B cell (primary cell): ENCODE measurements around the gene P2RY14. TPM values are rescaled to one million over a fixed set of nuclear protein-coding genes. Genes with fewer than 3 reads are reported as not detected.

ENCODE experiments used
- ATAC-seq: fragments of 200-7000 bp; cut with Tn5 transposase; one replicate; pipeline ENCODE4 v1.10.0; 2021; ENCODE audit warnings: low read depth, mild to moderate bottlenecking, moderate number of reproducible peaks, moderate library complexity
- CTCF ChIA-PET: fragments of 350-600 bp; sonication (Branson Sonifier 250); formaldehyde crosslinking; loops from one replicate; lab custom pipeline; 2021; ENCODE audit warnings: antibody characterized with exemption, inconsistent platforms; lab: Charles Lee
- POLR2A ChIA-PET: fragments of 350-600 bp; sonication (Branson Sonifier 250); formaldehyde crosslinking; loops from one replicate; lab custom pipeline; 2021; ENCODE audit warnings: antibody characterized with exemption; lab: Charles Lee
- DNase-seq: peaks from one replicate; pipeline ENCODE4 v3.0.0; 2013
- H2AFZ ChIP-seq: 2 replicates; pipeline ENCODE4 v1.6.1; 2012; ENCODE audit warnings: mild to moderate bottlenecking, low read depth, low read length; ENCODE audit not compliant: insufficient read depth, poor library complexity, severe bottlenecking
- H3K27ac ChIP-seq, 2 donors: 1 replicate in 1 of 2; 2 replicates in 1 of 2; pipeline ENCODE4 v1.5.1; 2012 to 2013; ENCODE audit warnings: low read length in 2 of 2, mild to moderate bottlenecking in 2 of 2, moderate library complexity in 1 of 2
- H3K27me3 ChIP-seq, 4 experiments: fragments of 200-600 bp in 1 of 4; sonication (generic) in 1 of 4; replicated peaks in 1 of 4; 1 replicate in 2 of 4; 2 replicates in 2 of 4; pipeline versions ENCODE4 v1.6.1 to v1.7.0; 2013 to 2016; ENCODE audit warnings: low read length in 3 of 4, mild to moderate bottlenecking in 2 of 4, mixed read lengths in 1 of 4, moderate library complexity in 1 of 4; ENCODE audit not compliant: insufficient read depth in 4 of 4, control insufficient read depth in 3 of 4; ENCODE audit errors: control extremely low read depth in 1 of 4
- H3K36me3 ChIP-seq, 2 experiments: replicated peaks in 1 of 2; 1 replicate in 1 of 2; 2 replicates in 1 of 2; pipeline versions ENCODE4 v1.6.1 to v1.7.1; 2013; ENCODE audit warnings: low read length in 1 of 2; ENCODE audit not compliant: insufficient read depth in 2 of 2, control insufficient read depth in 1 of 2; ENCODE audit errors: control extremely low read depth in 1 of 2, extremely low read depth in 1 of 2
- H3K4me1 ChIP-seq, 2 donors: fragments of 200-600 bp in 1 of 2; sonication (generic) in 1 of 2; 1 replicate in 1 of 2; 2 replicates in 1 of 2; pipeline versions ENCODE4 v1.5.1 to v1.6.1; 2013 to 2017; ENCODE audit warnings: low read length in 2 of 2; ENCODE audit not compliant: control insufficient read depth in 2 of 2, insufficient read depth in 2 of 2
- H3K4me2 ChIP-seq: replicated peaks from 2 replicates; pipeline ENCODE3; 2012; ENCODE audit warnings: mild to moderate bottlenecking, low read depth, low read length; ENCODE audit not compliant: poor library complexity, severe bottlenecking
- H3K4me3 ChIP-seq, 5 experiments: fragments of 200-600 bp in 1 of 5; sonication (generic) in 1 of 5; 1 replicate in 3 of 5; 2 replicates in 2 of 5; pipeline versions ENCODE4 v1.5.1 to v1.7.0; 2011 to 2016; ENCODE audit warnings: low read length in 4 of 5, mild to moderate bottlenecking in 4 of 5, low read depth in 2 of 5, control low read depth in 1 of 5, moderate library complexity in 1 of 5; ENCODE audit not compliant: insufficient read depth in 1 of 5; ENCODE audit errors: control extremely low read depth in 1 of 5, extremely low read depth in 1 of 5
- H3K79me2 ChIP-seq: fragments of 200-600 bp; sonication (generic); one replicate; pipeline ENCODE4 v1.6.0; 2016; ENCODE audit warnings: low read length; ENCODE audit not compliant: control insufficient read depth, insufficient read depth
- H3K9ac ChIP-seq: fragments of 200-600 bp; sonication (generic); 2 replicates; pipeline ENCODE4 v1.6.1; 2017; ENCODE audit warnings: mild to moderate bottlenecking, low read length, moderate library complexity
- H3K9me3 ChIP-seq, 3 donors: one replicate each; pipeline versions ENCODE4 v1.6.1 to v1.7.1; 2013; ENCODE audit warnings: low read length in 2 of 3; ENCODE audit not compliant: control insufficient read depth in 2 of 3, insufficient read depth in 1 of 3; ENCODE audit errors: control extremely low read depth in 1 of 3
- H4K20me1 ChIP-seq: 2 replicates; pipeline ENCODE4 v1.6.0; 2012; ENCODE audit warnings: mild to moderate bottlenecking, low read length; ENCODE audit not compliant: insufficient read depth, control insufficient read depth, poor library complexity, severe bottlenecking
- H3K27ac Mint-ChIP-seq: one replicate; pipeline ENCODE4 v1.8.0; 2021; ENCODE audit warnings: mixed read lengths
- H3K27me3 Mint-ChIP-seq: one replicate; pipeline ENCODE4 v1.8.0; 2021; ENCODE audit warnings: mixed read lengths
- H3K4me1 Mint-ChIP-seq: one replicate; pipeline ENCODE4 v1.8.0; 2021; ENCODE audit warnings: mixed read lengths
- H3K4me3 Mint-ChIP-seq: one replicate; pipeline ENCODE4 v1.8.0; 2021; ENCODE audit warnings: mixed read lengths
- H3K9me3 Mint-ChIP-seq: one replicate; pipeline ENCODE4 v1.8.0; 2022; ENCODE audit warnings: mixed read lengths; ENCODE audit not compliant: insufficient read depth
- EZH2 ChIP-seq: IDR thresholded peaks from 2 replicates; pipeline ENCODE4 v1.6.1; 2012; ENCODE audit warnings: borderline replicate concordance, low read depth, mild to moderate bottlenecking, moderate library complexity, low read length; ENCODE audit not compliant: insufficient read depth, poor library complexity, severe bottlenecking
- WGBS: methylation state at CpG from one replicate; pipeline ENCODE4 v1.1.5; 2013; ENCODE audit warnings: missing lambda C conversion rate; ENCODE audit not compliant: insufficient coverage; 5-methylcytosine and 5-hydroxymethylcytosine counted together
- intact Hi-C: fragments of 100-400 bp; cut with micrococcal nuclease; formaldehyde crosslinking; loops from one replicate; pipeline ENCODE4 v1.10.0; 2022
- polyA plus RNA-seq: library from polyadenylated mRNA; depleted of rRNA; stranded (reverse); fragments of >200 nt; gene quantifications from 2 replicates; pipeline ENCODE4 v1.2.3, GENCODE V29; 2012
- total RNA-seq, 2 donors: library from RNA; stranded (reverse); fragments of 120-200 nt in 1 of 2; gene quantifications; 1 replicate in 1 of 2; 2 replicates in 1 of 2; pipeline versions ENCODE4 v1.2.3 to v1.2.4, GENCODE V29; 2013 to 2022
- TF ChIP-seq, protein P1 (sequence below): fragments of 200-600 bp; IDR thresholded peaks from one replicate; pipeline ENCODE4 v1.8.0; 2022; ENCODE audit warnings: antibody characterized with exemption, mild to moderate bottlenecking

Gene P2RY14
- total and polyA plus RNA-seq, 2 donors (not counting 1 experiment from before 2014, with no cell fraction given) = 7.0 to 11.3 TPM

DNA sequence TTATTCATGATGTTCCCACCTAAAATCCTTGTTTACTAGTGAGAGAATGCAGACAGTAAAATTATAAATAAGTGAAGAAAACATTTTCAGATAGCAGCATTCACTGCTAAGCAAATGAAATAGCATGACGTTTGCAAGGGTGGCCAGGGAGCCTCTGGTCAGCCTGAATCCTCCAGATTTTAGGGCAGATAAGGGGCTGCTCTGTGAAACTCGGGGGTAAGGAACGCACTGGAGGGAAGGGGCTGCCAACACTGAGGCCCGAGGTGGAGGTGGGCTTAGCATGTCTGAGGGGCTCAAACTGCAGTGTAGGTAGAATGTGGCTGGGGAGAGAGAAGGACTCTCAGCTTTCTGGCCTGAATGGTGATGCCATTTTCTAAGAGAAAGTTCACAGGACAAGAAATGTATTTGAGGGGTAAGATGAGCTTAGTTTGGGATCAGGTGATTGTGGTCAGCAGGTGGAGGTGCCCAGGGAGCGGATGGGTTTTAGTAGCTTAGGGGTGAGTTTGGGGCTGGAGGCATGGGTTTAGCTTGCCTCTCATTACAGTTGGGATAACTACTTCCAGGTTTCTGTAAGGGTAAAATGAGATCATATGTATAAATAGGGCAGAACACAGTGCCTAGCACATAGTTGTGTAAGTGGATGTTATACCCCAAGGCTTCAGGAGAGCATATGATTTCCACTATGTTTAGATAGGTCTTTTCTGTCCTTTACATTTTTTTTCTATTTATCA is 95.8 kb downstream of the P2RY14 start:
- Histone ChIP-seq H3K9ac (no peak overlapping the region), H3K4me2 (no peak overlapping the region), H3K4me3 (no peak overlapping the region), H3K4me1 (no peaks in the 10 kb centered on the region), H3K27me3 (no peaks in the 10 kb centered on the region), H3K36me3 (no peaks in the 10 kb centered on the region), H4K20me1 (no peaks in the 10 kb centered on the region), H3K9me3 (no peaks in the 10 kb centered on the region), H3K27ac (no peak overlapping the region), H2AFZ (no peak overlapping the region), H3K79me2 (no peaks in the 10 kb centered on the region)
- Mint-ChIP-seq H3K9me3 (no peaks in the 10 kb centered on the region), H3K27me3 (no peaks in the 10 kb centered on the region), H3K4me3 (no peak overlapping the region), H3K27ac (no peak overlapping the region), H3K4me1 (no peaks in the 10 kb centered on the region)
- ChIA-PET CTCF (interaction anchor here (1.2 to 1.6 kb wide), 3 partner anchors 14 to 257 kb away, joined by 3 to 7 read pairs (median 3); no protein-coding TSS in a partner anchor), POLR2A (no interaction called here)
- WGBS = 92% methylated on average over 5 of the region's 5 CpGs
- TF ChIP-seq, protein P1, sequence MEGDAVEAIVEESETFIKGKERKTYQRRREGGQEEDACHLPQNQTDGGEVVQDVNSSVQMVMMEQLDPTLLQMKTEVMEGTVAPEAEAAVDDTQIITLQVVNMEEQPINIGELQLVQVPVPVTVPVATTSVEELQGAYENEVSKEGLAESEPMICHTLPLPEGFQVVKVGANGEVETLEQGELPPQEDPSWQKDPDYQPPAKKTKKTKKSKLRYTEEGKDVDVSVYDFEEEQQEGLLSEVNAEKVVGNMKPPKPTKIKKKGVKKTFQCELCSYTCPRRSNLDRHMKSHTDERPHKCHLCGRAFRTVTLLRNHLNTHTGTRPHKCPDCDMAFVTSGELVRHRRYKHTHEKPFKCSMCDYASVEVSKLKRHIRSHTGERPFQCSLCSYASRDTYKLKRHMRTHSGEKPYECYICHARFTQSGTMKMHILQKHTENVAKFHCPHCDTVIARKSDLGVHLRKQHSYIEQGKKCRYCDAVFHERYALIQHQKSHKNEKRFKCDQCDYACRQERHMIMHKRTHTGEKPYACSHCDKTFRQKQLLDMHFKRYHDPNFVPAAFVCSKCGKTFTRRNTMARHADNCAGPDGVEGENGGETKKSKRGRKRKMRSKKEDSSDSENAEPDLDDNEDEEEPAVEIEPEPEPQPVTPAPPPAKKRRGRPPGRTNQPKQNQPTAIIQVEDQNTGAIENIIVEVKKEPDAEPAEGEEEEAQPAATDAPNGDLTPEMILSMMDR = no peak
- intact Hi-C loops = no loop called here
- DNase-seq (no peak), ATAC-seq (no peak)

DNA sequence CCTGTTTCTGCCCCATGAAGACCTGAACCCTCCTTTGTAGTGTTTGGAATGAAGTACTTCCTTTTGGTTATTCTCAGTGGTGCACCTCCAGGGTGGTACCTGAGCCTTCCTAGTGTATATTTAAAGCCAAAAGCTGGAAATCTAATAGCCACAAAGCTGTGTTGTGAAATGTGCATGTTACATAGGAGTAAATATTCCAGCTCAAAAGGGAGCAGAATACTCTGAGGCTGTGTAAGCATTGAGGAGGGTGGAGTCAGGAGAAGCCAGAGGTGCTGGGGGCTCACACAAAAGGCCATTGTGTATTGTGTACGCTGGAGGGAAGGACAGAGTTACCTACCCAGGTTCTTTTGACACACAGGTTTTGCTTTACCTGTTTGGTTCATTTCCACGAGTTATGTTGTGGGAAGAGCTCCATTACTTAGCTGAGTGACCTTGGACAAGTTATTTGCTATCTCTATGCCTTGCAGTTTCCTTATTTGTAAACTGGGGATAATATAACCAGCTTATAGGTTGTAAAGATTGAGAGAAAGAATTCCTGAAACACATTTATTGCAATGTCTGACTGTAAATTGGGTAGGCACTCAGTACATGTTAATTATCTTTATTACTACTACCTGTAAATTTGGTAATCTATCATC is 100.0 kb downstream of the P2RY14 start:
- Mint-ChIP-seq H3K4me1 (no peaks in the 10 kb centered on the region), H3K27me3 (no peaks in the 10 kb centered on the region), H3K4me3 (no peak overlapping the region), H3K9me3 (no peaks in the 10 kb centered on the region), H3K27ac (peak overlapping the region; percentile 34)
- WGBS = 100% methylated on average over 1 of the region's 2 CpGs
- no peak overlapping the region for H3K9ac ChIP-seq
- no peak overlapping the region for H3K27ac ChIP-seq
- no peaks in the 10 kb centered on the region for H3K9me3 ChIP-seq
- no peak overlapping the region for H2AFZ ChIP-seq
- DNase-seq = no peak
- no peaks in the 10 kb centered on the region for H3K79me2 ChIP-seq
- no peak for ATAC-seq
- no peaks in the 10 kb centered on the region for H3K36me3 ChIP-seq
- H4K20me1 ChIP-seq = no peaks in the 10 kb centered on the region
- intact Hi-C loops = no loop called here
- CTCF ChIA-PET = interaction anchor here (2.3 kb wide), 1 partner anchor 10 kb away, joined by 15 read pairs; no protein-coding TSS in a partner anchor
- H3K4me3 ChIP-seq = no peak overlapping the region
- H3K4me1 ChIP-seq = no peaks in the 10 kb centered on the region
- POLR2A ChIA-PET = interaction anchor here (0.6 kb wide), 1 partner anchor 625 kb away, joined by 5 read pairs; no protein-coding TSS in a partner anchor
- H3K4me2 ChIP-seq = no peak overlapping the region
- no peak for TF ChIP-seq EZH2
- TF ChIP-seq, protein P1 = no peak
- no peaks in the 10 kb centered on the region for H3K27me3 ChIP-seq
